Middle frontal gyrus (tissue), 1 donor: Measurements from ENCODE around the gene PIK3R4.

Source experiments
- DNase-seq: peaks from one replicate; pipeline ENCODE4 v3.0.0-alpha.2; 2015; ENCODE audit warnings: low spot score; ENCODE audit errors: extremely low spot score

The PIK3R4 gene

DNA sequence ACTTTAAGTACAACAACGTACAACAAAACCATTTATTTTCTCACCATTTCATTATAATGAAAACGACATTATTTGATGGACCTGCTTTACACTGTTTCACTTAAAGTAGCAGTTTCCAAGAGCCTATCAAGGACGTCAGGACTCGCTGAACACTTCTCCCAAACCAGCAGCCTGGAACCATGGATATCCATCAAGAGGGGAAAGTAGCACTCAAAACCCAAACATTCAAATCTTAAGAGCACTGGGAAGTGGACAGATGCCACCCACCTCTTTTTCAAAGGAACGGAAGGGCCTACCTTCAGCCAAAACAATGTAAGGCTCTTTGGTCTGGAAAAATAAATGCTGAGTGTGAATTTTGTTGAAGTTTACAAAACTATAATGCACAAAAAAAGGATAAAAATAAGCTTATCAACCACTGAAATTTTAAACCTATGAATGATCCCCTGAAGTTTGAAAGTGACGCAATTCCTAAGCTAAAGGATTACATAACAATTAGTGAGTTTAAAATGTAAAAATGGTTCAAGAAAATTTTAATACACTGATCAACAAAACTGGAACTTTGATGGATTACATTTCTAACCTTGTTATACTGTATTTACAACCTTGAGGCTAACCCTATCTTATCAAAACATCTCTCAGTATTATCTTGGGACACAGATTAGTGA is 4.6 kb downstream of the PIK3R4 start:
- DNase-seq: no peak

GRCh38 chr3:130739848-130740247 is 6.8 kb downstream of the PIK3R4 start:
- no peak for DNase-seq

DNA sequence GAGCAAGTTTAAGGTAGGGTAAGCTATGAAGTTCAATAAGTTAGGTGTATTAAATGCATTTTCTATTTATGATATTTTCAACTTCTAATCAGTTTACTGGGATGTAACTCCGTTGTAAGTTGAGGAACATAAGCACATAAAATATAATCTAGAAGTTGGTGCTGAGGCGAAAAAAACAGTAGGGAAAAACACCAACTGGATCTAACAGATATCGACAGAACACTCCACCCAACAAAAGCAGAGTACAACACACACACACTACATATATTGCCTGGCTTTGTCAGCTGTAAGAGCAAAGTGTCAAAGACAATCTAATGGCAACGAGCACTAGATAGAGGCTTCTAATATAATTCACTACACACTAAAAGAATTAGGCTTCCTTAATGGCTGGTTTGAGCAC is 8.4 kb downstream of the PIK3R4 start:
- DNase-seq: no peak

DNA sequence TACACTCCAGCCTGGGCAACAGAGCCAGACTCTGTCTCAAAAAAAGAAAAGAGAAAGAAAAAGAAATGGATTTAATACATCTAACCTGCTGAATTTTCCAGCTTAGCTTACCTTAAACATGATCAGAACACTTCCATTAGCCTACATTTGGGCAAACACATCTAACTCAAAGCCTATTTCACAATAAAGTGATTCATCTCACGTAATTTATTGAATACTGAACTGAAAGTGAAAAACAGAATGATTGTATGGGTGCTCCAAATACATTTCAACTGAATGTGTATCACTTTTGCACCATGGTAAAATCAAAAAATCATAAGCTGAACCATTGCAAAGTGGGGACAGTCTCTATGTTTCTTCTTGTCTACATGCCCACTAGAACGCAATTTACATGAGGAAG is 9.0 kb downstream of the PIK3R4 start:
- DNase-seq: no peak

- no peak for DNase-seq
These were observed 13.3 kb downstream of the PIK3R4 start for GRCh38 chr3:130733236-130733875.

DNA sequence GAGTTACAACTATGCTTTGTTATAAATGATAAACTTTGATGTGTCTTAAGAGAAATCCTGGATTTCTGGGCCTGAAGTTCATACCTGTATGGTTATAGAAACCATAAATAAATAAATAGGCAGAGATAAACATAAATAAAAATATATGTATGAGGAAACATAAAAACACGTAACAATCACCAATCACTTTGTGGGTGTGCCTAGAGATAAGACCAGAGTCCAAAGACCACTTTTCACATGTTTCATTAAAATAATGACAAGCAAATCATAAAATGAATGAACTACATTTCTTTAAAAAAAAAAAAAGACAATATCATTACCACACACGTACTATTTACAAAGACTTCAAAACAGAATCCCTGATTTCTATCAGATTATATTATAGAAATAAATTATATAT is 14.1 kb downstream of the PIK3R4 start:
- DNase-seq: no peak

GRCh38 chr3:130731817-130732216 is 14.8 kb downstream of the PIK3R4 start:
- no peak for DNase-seq

DNA sequence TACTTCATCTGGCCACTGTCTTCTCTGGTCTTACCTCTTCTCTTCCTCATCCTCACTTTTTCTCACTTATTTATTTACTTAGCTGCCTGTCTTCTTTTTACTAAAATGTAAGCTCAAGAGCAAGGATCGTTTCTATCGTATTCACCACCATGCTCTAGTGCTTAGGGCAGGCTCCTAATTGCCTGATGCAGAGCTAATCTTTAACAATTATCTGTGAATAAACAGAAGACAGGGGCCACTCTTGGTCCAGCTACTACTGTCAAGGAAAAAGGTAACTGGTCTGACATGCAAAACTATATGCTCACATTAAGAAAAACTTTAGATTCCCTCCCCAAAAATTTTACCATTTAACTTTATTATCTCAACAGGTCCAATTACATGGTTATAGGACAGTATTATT is 17.5 kb downstream of the PIK3R4 start:
- no peak for DNase-seq

- no peak for DNase-seq
These were observed 18.6 kb downstream of the PIK3R4 start for GRCh38 chr3:130728037-130728436.

DNA sequence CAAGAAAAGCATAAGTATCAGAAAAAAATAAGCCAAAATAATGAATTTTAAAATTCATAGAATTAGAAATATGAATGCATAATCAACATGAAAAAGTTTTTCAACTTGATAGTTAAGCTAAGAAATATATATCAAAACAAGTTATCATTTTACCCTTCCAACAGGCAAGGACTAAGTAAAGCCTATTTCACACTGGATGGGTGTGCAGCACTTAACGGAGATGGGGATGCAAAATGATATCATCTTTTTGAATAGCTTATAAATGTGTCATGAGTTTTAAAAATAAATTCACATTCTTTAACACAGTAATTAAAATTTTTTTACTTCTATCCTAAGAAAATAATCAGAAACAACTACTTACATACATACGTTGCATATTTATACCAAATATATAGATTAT is 20.9 kb downstream of the PIK3R4 start:
- no peak for DNase-seq

- no peak for DNase-seq
These were observed 31.0 kb downstream of the PIK3R4 start for GRCh38 chr3:130715616-130716015.

DNA sequence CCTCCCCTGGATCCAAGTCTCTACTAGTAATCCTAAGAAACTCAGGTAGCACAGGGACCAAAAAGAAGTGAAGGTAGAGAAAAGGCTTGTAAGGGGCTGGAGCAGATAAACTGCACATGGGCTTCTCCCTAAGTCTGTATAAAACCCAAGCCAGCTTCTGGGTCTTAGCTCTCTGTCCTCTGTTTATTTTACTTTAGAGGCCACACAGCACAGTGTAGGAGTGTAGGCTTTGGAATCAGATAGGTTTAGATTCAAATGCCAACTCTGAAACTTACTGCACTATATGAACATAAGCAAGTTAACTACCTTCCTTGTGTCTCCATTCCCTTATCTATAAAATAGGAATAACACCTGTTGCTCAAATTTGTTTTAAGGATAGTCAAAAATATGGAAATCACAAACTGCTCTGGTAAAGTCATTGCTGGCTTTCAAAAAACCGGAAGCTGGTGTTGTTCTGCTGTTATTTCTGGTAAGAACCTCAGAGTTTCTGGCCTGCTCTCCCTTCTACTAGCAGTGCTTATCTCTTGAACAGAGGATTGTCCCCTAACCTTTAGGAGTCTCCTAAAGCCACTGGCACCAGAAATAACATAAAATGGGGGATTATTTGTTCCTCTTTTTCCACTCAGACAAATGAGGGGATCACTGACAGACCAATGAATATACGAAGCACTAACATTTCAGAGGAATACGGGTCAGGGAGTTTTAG is 33.8 kb downstream of the PIK3R4 start:
- DNase-seq: no peak

- DNase-seq: no peak
These were observed 34.9 kb downstream of the PIK3R4 start for GRCh38 chr3:130711565-130712324.

DNA sequence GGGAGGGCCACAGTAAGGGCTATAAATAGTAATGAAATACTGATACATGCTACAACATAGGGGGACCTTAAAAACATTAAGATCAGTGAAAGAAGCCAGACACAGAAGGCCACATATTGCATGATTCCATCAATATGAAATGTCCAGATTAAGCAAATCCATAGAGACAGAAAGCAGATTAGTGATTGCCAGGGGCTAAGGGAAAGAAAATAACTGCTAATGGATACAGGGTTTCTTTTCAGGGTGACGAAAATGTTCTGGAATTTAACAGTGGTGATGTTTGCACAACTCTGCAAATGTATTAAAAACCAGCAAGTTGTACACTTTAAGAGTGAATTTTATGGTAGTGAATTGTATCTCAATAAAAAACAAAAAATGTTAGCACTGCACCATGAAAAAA is 37.0 kb downstream of the PIK3R4 start:
- no peak for DNase-seq

DNA sequence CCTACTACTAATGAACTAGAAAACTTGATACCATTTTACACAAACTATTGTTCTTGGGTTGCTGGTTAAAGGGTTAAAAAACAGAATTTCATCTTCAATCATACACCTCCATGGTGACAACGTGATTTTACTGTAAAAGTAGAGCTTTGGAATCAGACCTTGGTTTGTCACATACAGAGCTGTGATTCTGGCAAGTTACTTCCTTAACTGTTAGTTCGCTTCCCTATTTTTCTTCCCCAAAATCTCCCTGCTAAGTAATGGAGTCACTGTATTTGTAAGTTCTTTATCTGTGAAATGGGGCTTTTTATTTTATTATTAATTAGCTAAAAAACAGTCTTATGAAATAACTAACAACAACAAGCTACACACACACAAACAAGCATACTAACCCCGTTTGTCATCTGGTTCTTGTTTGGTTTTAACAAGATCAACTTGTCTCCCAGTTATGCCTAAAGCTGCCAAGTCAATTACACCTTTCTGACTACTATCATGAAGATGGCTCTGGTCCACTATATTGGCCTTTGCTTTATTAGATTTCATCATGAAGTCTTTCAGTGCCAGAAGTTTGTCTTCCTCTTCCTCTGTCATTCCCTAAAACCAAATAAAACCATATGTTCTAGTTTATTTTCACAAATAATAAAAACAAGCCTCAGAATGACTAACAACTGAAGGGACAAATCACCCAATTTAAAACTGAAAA is 38.6 kb downstream of the PIK3R4 start:
- no peak for DNase-seq

DNA sequence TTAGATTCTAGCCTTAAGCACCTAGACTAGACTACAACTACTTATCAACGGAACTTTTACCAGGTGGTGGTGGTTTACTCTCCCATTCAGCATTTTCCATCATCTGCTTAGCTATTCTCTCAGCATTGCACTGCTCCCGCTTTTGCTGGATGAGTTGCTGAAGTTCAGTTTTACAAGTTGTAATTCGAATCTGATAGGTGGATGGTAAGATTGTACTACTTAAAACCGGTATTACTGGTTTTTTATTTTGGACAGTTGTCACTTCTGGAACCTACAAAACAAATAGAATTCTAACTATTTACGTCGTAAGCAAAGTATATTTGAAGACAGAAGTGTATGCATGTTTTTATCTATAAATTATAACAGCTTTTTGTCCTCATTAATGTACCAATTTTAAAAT is 41.1 kb downstream of the PIK3R4 start:
- DNase-seq: no peak

DNA sequence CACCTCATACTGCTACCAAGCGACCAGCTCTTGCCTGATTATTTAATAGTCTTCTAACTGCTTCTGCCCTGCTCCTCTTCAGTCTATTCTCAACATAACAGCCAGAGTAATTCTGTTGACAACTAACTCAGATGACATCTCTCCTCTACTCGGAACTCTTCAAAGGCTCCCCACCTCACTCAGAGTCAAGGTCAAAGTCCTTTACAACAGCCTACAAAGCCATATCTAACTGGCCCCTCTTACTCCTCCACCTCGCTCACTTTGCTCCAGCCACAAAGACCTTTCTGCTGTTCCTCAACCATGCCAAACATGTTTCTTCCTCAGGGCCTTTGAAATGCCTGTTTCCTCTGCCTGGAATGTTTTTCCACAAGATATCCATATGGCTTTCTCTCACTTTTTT is 43.6 kb downstream of the PIK3R4 start:
- DNase-seq: no peak

DNA sequence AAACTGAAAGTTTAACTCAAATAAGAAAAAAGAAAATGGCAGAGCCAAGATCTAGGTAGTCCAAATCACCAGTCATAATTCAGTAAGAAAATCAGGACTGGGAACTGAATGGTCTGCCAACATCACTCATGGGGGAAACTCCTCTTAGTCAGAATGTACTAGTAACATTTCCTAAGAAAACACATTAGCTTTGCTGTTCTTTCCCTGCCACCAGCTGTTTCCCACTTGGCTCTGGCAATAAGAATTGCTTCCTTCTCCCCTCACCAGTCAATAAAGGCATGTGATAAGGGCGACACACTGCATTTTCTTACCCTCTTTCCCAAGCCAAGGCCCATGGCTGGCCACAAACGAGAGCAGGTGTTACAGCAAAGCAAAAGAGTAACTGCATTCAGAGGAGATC is 46.1 kb downstream of the PIK3R4 start:
- DNase-seq: no peak

DNA sequence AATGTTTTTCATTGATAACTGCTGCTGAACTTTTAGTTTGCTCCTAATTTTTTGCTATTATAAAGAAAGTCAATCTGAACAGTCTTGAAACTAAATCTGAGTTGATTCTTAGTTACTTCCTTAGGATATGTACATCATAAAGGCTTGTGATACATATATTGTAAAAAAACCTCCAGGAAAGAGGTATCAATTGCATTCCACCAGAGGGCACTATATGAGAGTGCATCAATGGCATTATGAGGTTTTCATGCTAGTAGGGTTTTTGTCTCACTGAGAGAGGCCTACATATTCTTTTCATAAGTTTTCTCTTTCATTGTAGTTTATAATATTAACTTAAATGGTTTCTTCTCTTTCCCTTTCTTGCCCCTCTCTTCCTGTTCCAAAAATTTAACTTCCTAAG is 46.9 kb downstream of the PIK3R4 start:
- DNase-seq: no peak

DNA sequence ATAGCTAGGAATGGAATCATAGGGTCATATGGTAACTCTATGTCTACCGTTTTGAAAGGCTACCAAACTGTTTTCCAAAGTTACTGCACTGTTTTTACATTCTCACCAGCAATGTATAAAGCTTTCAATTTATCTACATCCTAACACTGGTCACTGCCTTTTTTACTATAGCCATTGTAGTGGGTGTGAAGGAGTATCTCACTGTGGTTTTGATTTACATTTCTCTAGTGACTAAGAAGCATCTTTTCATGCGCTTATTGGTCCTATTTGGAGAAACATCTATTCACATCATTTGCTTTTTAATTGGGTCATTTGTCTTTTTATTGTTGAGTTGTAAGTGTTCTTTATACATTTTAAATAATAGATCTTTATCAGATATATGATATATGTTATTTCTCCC is 53.3 kb downstream of the PIK3R4 start:
- no peak for DNase-seq

- no peak for DNase-seq
These were observed 54.2 kb downstream of the PIK3R4 start for GRCh38 chr3:130692455-130692854.
